Left forelimb (tissue), 1 donor: ENCODE measurements around the gene PLSCR3.
A peak's percentile ranks its signal among the peaks of the same experiment; 100 is the strongest.

Source experiments
- DNase-seq: peaks from one replicate; pipeline ENCODE4 v3.0.0-alpha.2; 2018; ENCODE audit warnings: low spot score

PLSCR3 gene

DNA sequence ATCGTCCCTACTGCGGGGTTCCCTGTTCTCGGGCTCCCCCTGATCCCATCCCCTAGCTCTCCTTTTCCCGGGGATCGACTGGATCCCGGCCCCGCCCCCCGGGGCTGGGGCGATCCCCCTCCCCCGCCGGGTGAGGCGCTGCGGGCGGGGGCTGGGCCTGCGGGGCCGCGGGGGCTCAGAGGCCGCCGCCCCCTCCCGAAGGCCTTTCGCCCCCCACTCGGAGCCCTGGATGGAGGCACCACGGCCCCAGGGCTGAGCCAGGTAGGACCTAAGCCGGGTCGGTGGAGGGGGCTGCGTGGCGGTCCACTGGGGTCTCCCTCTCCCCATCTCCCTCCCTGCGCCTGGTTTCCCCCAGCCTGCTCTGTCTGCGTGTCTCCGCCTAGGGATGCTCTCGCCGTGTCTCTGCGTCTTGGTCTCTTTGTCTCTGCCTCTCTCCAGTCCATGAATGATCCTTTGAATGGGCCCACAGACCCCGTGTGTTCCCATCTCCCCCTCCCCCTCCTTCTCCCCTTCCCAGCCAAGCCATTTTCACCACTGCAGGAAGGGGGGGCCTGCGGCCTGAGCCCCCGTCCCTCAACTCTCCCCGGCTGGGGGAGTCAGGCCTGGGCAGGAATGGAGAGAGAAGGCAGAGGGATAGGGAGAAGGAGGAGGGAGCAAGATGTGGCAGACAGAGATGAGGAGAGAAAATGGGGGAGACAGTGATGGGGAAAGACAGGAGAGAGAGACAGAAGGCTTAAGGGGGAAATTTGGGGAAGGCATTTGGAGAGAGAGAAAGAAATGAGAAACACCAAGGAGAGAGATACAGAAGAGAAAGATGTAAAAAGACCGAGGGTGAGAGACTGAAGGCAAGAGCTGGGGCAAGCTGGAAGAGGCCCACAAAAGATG, 11.3 kb upstream of the PLSCR3 start:
- DNase-seq = no peak

DNA sequence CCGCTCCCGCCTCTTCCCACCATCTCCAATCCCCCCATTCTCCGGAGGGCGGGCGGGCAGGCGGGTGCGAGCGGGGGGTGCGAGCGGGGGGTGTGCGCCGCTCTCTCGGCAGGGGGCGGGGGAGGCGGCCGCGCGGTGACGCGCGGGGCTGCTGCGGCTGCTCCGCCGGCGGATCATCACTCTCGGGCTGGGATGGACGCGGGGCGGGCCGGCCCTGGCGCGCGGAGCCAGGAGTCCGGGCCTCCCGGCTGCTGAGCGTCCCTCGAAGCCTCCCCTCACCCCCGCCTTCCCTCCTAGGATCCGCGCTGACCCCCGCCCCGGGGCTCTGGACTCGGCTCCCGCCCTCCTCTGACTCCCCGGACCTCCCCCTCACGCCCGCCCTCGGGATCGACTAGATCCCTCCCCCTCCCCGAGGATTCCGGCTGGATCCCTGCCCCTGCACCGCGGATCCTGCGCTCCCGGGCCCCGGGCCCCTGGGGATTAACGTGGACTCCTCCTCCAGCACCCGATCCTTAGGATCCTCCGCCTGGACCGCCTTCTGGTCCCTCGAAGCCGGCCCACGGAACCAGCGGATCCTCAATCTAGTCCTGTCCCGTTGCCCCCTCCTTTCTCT, 10.5 kb upstream of the PLSCR3 start:
- DNase-seq = peak; percentile 77

DNA sequence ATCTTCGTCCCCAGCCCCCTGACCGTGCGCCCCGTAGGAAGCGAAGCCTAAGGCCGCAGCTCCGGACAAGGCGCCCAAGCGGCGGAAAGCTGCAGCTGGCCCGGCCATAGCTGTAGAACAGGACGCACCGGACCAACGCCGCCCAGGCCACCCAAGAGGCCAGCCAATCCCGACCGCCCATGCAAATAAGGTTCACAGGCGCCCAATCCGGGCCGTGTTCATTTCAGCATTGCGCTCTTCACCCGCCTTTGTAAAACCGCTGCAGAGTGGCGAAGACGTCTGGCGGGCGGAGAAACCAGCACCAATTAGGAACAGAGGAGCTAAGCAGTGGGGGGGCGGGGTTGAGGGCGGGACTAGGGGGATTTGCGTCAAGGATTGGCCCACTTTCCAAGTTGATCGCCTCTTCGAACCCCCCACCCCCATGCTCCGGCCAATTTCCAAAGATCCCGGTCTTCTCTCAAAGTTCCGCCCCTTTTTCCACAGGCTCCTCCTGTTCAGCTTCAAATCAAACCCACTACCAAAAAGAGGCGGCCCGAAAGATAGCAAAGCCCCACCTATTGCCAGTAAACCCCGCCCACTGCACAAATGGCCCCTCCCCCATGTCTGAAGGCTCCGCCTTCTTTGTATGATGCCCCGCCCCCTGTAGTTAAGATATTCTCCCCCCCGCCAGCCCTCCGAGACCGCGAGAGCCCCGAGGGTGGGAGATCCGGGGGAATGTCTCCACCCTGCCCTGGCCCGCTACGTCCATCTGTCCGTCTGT, 9.8 kb upstream of the PLSCR3 start, which contains the start of gene TMEM256:
Gene TMEM256, minus strand, starts transcription at position 121 of the 760 bp plus-strand sequence. Its CDS starts 13 bp downstream, at position 108.
- DNase-seq = peak; percentile 99

DNA sequence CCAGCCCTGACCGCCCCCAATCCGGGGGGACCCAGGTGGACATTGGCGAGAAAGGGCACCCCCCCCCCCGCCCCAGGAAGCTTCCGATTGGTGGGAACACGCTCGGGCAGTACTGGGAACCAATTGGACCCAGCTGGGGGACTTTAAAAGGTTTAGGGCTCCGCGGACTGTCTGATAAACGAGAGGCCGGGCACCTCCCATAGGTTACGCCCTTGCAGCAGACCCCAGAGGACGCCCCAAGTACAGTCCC, 9.3 kb upstream of the PLSCR3 start:
- no peak for DNase-seq

DNA sequence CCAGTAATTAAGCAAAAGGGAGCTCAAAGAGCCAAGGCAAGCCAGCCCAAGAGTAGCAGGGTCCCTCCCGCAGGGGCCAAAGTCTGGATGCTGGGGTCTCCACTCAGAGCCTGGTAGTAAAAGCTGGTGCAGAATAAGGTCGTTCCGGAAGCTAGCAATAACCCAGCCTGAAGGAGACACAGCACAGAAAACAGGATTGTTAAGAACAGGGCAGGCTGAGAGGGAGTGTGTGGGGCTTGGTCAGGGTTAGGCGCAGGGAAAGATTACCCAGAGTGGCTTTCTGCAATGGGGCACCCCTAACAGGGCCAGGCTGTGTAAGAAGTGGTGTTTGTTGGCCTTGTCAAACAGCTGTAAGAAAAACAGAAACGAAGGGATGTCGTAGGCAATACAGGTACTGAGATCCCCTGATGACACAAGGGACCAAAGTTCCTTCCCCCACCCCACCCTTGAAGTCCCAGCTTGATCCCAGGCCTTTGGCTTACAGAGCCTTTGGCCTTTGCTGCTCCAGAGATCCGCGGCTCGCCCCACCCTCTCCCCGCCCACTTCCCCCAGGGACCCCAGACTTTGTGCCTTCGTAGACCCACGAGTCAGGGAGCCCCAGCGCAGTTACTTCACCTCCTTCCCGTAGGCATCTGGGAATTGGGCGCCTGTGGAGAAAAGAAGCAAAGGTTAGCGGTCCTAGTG, 8.9 kb upstream of the PLSCR3 start:
- DNase-seq = peak; percentile 83

DNA sequence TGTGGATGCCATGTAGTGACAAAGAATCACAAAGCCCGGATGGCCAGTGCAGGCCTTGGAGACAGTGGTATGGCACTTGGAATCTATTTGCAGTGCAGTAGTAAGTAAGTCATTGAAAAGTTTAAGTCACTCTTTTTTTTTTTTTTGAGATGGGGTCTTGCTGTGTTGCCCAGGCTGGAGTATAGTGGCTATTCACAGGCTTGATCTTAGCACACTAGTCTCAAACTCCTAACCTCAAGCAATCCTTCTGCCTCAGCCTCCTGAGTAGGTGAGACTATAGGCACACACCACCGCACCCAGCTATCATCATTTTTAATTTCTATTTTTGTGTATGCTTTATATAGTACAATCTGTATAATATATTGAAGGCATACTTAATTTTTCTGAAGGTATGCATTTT, 4.3 kb upstream of the PLSCR3 start:
- DNase-seq = no peak

DNA sequence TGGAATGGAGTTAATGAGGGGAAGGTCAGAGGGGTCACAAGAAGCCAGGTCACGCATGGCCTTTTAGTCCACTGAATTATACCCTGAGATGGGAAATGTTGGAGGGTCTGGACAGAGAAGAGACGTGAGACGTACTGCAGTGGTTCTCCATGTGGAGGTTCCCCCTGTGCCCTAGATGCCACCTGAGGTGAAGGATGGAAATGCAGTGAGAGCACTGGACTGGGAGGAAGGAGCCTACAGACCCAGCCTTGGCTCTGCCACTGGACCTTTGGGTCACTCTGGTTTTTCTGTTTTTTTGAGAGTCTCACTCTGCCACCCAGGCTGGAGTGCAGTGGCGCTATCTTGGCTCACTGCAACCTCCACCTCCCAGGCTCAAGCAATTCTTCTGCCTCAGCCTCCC, 1.8 kb upstream of the PLSCR3 start:
- DNase-seq = no peak

DNA sequence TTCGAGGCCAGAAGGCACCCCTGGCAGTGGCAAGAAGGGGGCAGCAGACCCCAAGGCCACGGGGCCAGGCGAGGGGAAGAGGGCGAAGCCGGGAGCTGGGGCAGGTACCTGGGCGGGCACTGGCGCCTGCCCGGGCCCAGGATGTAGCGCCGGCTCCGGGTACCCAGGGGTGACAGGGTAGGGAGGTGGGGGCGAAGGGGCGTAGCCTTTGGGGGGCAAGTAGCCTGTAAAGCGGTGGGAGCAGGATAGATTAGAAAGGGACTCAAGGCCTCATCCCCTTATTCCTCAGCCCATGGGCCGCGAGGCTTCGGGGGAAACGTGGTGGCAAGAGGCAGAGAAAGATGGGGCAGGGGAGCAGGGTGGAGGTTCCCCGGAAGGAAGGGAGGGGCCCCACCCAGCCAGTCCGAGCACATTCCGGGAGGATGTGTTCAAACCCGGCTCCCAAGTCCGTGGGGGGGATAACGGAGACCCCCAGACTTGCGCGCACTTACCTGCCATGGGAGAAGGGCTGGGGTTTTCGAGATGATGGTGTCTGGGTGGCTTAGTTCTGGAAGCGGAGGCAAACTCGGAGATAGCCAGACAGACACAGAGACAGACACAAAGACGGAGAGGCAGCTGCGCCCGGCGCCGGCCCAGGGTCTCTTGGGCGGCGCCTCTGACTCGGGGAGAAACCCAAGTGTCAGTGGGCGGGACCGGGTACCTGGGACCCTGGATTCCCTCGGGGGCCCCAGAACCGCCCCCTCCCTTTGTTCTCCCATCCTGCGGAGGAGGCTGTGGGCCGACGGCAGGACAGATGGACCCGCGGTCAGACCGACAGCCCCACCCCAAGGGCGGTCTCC, 493 bp downstream of the PLSCR3 start:
- DNase-seq = no peak

DNA sequence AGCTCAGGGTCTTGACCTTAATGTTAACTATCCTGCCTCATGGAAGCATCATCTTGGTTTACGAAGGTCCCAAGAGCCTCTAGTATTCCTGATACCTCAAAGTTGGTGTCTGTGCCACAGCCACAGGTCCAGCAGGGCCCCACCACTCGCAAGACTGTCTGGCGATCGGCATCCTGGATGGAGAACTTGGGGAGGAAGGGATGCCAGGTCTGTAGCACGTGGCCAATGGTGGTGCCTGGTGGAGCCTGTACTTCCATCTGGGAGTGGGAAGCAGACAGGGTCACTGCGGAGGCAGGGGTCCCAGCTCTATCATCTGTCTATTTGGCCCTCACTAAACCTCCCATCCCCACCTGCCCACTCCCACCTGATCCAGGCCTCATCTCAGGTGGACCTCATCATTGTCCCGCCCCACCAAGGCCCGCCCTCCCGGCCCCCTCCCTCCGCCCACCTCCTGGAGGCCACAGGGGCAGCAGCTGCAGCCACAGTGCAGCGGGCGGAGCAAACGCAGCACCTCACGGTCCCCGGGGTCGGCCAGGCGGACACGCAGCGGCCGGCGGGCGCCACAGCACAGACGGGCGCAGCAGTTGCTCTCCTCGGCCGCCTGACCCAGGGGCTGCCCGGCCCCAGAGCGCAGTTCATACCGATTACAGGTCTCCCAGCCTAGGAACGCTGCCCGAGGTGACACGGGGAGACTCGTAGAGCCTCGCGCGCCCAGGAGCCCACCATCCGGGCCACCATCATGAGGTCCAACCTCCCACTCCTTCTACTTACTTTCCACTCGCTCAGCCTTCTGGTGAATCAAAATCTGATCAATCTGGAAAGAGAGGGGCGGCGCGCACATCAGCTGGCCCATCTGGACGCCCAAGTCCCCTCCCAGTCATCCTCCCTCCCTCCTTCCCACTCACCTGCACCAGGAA, 1.4 kb downstream of the PLSCR3 start:
- no peak for DNase-seq

DNA sequence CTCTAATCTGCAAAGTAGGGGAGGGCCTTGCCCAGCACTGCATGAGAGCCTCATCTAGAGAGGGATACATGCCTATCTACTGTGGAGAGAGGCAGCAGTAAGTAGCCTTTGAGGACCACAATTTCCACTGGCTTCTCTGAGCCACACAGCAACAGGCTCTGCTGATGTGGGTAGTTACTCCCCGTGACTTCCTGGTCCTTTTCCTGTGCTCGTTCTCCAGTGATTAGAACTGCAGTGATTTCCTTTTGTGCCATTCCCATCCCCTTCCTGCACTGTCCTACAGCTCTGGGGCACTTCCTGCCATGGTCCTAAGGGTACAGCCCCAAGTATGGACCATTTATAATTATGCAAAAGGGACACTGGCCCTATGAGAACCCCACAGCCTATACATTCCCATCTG, 3.0 kb downstream of the PLSCR3 start:
- no peak for DNase-seq

DNA sequence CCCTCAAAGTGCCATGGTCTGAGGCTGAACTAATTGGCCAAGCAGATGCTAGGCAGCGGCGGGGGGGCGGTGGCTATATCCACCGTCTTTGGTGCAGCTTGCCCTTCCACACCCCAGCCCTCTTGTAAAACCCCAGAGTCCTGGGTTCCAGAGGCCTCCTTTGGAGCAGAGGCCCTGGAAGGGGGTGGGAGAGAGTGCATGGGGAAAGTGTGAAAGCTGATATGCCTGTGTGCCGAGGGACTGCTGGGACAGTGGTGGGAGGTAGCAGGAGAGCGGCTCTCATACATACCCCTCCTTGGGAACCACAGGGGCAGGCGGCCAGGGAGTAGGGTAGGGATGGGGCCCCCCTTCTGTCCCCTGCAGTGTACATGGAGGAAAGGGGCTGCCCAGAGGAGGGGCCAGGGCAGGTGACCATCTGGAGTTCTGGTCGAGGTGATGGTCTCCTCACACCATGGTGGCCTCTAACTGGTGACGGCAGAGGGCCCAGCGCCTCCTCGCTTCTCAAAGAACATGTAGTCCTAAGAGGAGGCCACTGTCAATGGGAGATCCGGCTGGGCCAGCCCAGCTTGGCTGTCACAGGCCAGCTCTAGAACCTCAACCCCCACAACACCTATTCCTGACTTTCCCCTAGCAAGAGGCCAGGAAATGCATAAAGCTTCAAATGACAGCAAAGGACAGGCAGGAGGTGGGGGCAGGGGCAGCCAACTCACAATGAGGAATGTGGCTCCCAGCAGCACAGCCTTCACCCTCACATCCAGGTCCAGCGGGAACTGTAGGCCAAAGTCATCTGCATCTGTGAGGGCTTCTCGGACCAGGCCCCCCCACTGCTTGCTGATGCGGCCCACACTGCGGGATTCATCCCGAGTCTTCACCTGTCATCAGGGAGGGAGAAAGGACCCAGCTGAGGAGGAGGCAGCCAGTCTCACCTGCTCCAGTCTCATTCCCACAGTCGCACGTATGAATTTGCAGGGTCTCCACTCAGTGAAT, 4.1 kb downstream of the PLSCR3 start:
- no peak for DNase-seq

DNA sequence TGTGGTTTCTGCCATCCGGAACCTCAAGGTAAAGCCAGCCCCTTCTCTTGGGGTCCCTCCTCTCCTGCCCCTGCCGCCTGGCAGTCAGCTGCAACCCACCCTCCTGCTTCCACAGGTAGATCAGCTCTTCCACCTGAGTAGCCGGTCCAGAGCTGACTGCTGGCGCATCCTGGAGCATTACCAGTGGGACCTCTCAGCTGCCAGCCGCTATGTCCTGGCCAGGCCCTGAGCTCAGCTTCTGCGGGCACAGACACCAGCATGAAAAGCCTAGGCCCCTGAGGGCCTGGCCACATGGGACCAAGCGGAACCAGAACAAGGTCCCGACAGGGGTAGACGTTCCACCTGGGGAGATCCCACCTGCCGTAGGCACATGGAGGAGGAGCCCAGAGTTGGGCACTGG, 5.5 kb downstream of the PLSCR3 start:
- DNase-seq = no peak

DNA sequence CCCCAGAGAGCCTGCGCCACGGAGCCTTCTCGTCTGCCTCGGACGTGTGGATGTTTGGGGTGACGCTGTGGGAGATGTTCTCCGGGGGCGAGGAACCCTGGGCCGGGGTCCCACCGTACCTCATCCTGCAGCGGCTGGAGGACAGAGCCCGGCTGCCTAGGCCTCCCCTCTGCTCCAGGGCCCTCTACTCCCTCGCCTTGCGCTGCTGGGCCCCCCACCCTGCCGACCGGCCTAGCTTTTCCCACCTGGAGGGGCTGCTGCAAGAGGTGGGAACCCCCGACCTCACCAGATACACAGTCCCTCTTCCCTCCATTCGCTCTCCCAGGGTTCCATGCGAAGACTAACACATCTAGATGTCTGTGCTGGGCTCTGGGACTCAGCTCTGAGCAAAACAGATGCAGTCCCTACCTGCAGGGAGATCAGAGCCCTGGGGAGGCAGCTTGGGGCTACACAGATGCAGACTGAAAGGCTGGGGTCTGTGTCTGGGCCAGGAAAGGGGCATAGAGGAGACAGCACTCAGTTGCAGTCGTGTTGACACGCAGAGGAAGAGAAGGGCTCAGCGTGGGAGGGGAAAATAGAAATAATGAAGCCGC, 9.7 kb downstream of the PLSCR3 start:
- no peak for DNase-seq

DNA sequence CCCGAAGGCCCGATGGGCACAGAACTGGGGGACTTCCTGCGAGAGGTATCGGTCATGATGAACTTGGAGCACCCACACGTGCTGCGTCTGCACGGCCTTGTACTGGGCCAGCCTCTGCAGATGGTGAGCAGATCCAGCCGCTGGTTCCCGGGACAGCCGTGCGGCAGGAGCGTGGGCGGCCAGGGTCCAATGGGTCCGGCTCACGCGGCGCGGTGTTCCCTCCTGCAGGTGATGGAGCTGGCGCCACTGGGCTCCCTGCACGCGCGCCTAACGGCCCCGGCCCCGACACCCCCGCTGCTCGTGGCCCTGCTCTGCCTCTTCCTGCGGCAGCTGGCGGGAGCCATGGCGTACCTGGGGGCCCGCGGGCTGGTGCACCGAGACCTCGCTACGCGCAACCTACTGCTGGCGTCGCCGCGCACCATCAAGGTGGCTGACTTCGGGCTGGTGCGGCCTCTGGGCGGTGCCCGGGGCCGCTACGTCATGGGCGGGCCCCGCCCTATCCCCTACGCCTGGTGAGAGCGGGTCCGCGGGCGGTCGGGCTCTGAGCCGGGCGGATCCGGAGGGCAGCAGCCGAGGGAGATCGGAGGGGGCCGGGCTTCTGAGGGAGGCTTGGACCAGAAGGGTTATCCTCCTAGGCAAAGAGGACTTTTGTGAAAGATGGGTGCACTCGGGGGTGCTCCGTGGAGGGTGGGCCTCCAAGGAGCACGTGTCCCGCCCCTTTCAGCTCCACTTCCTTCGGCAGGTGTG, 10.4 kb downstream of the PLSCR3 start:
- DNase-seq = no peak

DNA sequence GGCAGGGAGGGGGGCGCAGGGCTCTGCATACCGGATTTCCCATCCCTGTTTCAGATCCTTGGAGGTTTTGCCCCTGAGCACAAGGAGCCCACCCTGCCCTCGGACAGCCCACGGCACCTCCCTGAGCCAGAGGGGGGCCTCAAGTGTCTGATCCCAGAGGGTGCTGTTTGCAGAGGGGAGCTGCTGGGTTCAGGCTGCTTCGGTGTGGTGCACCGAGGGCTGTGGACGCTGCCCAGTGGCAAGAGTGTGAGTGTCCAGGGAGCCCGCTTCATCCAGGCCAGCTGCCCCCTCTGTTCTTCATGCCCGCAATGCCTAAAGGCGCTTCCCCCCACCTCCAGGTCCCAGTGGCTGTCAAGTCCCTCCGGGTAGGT, 11.0 kb downstream of the PLSCR3 start:
- no peak for DNase-seq

DNA sequence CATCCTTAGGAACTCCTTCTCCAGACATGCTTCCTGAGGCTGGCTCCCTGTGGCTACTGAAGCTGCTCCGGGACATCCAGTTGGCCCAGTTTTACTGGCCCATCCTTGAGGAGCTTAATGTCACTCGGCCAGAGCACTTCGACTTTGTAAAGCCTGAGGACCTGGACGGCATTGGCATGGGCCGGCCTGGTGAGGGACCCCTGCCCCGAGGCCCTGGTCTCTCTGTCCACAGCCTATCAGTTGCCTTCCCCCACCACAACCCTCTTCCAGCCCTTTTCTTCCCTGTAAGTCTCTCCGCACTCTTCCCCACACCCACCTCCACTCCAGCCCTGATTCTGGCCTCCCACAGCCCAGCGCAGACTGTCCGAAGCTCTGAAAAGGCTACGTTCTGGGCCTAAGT, 11.4 kb downstream of the PLSCR3 start:
- DNase-seq = no peak

DNA sequence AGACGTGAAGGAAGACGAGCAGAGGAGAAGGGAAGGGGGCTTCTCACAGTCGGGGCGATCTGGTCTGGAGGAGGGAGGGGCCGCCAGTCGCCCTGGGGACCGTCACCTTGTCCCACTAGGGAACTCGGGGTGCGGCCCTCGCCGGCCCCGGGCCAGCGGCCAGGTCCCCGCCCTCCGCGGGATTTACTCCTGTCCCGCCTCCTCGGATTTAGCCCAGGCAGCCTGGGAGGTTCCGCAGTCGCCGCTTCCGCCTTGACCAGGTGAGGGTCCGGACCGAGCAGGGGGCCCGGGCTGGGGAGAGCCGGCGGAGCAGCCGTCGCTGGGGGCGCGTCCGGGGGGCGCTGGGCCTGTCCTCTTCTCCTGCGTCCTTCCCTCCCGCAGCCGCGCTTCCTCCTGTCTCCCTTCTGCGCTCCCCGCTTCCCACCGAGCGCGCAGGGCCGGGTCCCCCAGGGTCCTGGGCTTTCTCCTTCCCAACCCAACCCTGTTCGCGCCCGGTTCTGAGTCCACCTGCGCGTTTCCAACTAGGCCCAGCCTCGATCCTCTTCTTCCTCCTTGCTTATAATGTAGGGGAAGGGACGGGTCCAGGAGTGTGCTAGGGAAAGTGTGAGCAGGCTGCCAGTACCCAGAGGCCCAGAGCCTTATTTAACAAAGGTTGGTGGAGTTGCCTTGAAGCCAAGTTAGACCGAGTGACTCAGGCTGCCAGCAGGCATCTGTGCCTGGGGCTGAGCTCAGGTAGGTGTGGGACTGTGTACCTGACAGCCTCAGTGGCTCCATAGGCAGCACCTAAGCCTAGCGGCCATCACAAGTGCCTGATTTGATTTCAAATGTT, 13.3 kb downstream of the PLSCR3 start, which contains the start of gene TNK1:
Gene TNK1, plus strand, starts transcription at position 235 of the 829 bp plus-strand sequence. CDS start 1,838 bp downstream, outside the sequence.
- DNase-seq = no peak
